Gastroesophageal sphincter (tissue), 4 donors: Measurements from ENCODE around the gene COMMD2. TPM values are rescaled to one million over a fixed set of nuclear protein-coding genes. Genes with fewer than 3 reads are reported as not detected.

ENCODE experiments used
- ATAC-seq: fragments of 150-250 bp; one replicate; pipeline ENCODE4 v1.9.1; 2016; ENCODE audit warnings: mild to moderate bottlenecking, moderate library complexity
- H3K27ac ChIP-seq, 4 donors: fragments of 200-600 bp; sonication (generic) in 3 of 4; 1 replicate in 3 of 4; 2 replicates in 1 of 4; pipeline ENCODE4 v1.5.1; 2016 to 2019
- H3K27me3 ChIP-seq: fragments of 200-600 bp; sonication (generic); one replicate; pipeline ENCODE4 v1.5.1; 2019
- H3K36me3 ChIP-seq, 2 donors: fragments of 200-600 bp; sonication (generic); one replicate each; pipeline ENCODE4 v1.5.1; 2019; ENCODE audit warnings: control low read depth in 1 of 2
- H3K4me1 ChIP-seq, 3 donors: fragments of 200-600 bp; sonication (generic); 1 replicate in 2 of 3; 2 replicates in 1 of 3; pipeline ENCODE4 v1.5.1; 2016 to 2019; ENCODE audit warnings: control low read depth in 2 of 3
- H3K4me3 ChIP-seq, 2 donors: fragments of 200-600 bp; sonication (generic); one replicate each; pipeline ENCODE4 v1.5.1; 2019; ENCODE audit warnings: mild to moderate bottlenecking in 1 of 2, moderate library complexity in 1 of 2
- H3K9me3 ChIP-seq, 3 donors: fragments of 200-600 bp; sonication (generic); one replicate each; pipeline ENCODE4 v1.5.1; 2017 to 2019; ENCODE audit warnings: control low read depth in 2 of 3
- EP300 ChIP-seq: sonication (generic); formaldehyde crosslinking; IDR thresholded peaks from one replicate; pipeline ENCODE4 v1.6.1; 2017; ENCODE audit warnings: antibody characterized with exemption, mild to moderate bottlenecking
- POLR2A ChIP-seq, 2 donors: fragments of 450-650 bp; IDR thresholded peaks; one replicate each; pipeline ENCODE4 v1.6.1; 2017; ENCODE audit warnings: antibody characterized with exemption in 2 of 2, mild to moderate bottlenecking in 2 of 2, moderate library complexity in 1 of 2
- POLR2AphosphoS5 ChIP-seq: sonication (generic); formaldehyde crosslinking; IDR thresholded peaks from one replicate; pipeline ENCODE4 v1.6.1; 2017; ENCODE audit warnings: antibody characterized with exemption
- WGBS, 2 donors: methylation state at CpG; one replicate each; pipeline ENCODE4 v1.1.5; 2018; ENCODE audit warnings: low coverage in 1 of 2; 5-methylcytosine and 5-hydroxymethylcytosine counted together
- total RNA-seq, 4 donors: library from RNA; depleted of rRNA; stranded (reverse); fragments of >200 nt; gene quantifications; one replicate each; pipeline ENCODE4 v1.1.0, GENCODE V29; 2016
- TF ChIP-seq, protein P1 (sequence below), 4 experiments: fragments of 200-600 bp in 2 of 4; fragments of 450-650 bp in 2 of 4; sonication (generic) in 1 of 4; IDR thresholded peaks; one replicate each; pipeline ENCODE4 v1.5.1; 2017 to 2019; ENCODE audit warnings: antibody characterized with exemption in 4 of 4, mild to moderate bottlenecking in 2 of 4, moderate library complexity in 2 of 4

COMMD2 gene
- total RNA-seq, 4 donors from 2014 or later, result 20.7 to 39.5 (median 31.9) TPM

DNA sequence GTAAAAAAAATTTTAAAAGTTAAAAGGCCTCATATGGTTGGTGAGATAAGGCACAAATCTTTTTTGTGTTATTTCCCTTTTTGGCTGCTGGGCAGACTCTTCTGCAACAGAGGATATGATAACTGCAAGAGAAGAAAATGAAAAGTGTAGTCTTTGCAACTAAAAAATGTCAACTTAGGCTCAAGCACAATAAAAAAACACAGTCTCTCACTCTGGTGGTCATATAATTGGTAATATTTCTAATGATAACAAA is 15.4 kb downstream of the COMMD2 start:
- H3K27ac ChIP-seq, result no peak overlapping the region

DNA sequence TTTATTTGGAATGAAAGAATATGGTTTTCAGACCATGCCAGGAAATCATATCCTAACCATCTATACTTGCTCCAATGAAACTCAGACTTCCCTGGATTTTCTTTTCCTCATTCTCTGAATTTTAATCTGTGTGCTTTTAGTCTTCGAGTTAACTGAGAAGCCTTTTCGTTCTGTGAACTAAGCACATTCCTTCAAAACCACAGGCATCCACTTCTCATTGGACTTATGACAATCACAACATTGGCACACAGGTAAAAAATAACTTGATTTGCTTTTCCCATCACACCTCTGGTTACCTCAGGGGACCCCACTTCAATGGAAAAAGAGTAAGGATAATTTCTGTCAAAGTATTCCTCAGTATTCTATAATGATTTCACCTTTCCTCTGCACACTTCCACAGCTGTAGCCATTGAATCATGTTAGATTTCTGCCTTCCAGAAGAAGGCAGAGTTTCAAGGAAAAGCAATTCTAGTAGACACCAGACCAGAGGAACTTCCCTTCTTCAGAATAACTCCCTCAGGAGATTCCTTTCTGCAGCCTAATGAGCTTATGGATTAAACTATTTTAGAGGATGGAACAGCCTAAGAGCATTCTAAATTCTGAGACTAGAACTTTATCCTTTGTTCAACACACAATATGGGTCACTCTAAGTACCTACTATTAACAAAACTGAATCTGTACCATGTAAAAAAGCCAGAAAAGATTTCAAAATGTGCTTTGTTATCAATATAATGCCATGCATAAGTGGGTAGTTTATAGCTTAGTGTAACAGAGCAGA is 15.9 kb downstream of the COMMD2 start:
- H3K27ac ChIP-seq, result no peak overlapping the region
- peaks cover 0 to 29% of the 10 kb centered on the region in 2 donors for H3K36me3 ChIP-seq
- no peaks in the 10 kb centered on the region for H3K27me3 ChIP-seq
- H3K4me3 ChIP-seq, result no peak overlapping the region
- TF ChIP-seq, protein P1, sequence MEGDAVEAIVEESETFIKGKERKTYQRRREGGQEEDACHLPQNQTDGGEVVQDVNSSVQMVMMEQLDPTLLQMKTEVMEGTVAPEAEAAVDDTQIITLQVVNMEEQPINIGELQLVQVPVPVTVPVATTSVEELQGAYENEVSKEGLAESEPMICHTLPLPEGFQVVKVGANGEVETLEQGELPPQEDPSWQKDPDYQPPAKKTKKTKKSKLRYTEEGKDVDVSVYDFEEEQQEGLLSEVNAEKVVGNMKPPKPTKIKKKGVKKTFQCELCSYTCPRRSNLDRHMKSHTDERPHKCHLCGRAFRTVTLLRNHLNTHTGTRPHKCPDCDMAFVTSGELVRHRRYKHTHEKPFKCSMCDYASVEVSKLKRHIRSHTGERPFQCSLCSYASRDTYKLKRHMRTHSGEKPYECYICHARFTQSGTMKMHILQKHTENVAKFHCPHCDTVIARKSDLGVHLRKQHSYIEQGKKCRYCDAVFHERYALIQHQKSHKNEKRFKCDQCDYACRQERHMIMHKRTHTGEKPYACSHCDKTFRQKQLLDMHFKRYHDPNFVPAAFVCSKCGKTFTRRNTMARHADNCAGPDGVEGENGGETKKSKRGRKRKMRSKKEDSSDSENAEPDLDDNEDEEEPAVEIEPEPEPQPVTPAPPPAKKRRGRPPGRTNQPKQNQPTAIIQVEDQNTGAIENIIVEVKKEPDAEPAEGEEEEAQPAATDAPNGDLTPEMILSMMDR (IDR thresholded peaks at IDR 0.05), result no peak
- no peak for TF ChIP-seq EP300
- TF ChIP-seq POLR2A (IDR thresholded peaks at IDR 0.05), result no peak
- no peak for TF ChIP-seq POLR2AphosphoS5
- H3K4me1 ChIP-seq, result no peaks in the 10 kb centered on the region
- H3K9me3 ChIP-seq, result no peaks in the 10 kb centered on the region
- ATAC-seq, result no peak
- 50 to 74% methylated on average over 2 of the region's 2 CpGs for WGBS, 2 donors

More for the DNA sequence above, 15.4 kb downstream of the COMMD2 start:
- ATAC-seq, result no peak
- Histone ChIP-seq H3K4me3 (no peak overlapping the region), H3K9me3 (no peaks in the 10 kb centered on the region), H3K4me1 (no peaks in the 10 kb centered on the region), H3K36me3 (peaks cover 0 to 34% of the 10 kb centered on the region in 2 donors), H3K27me3 (no peaks in the 10 kb centered on the region)
- TF ChIP-seq, protein P1 (IDR thresholded peaks at IDR 0.05), result no peak
- TF ChIP-seq EP300, result no peak
- no peak for TF ChIP-seq POLR2AphosphoS5
- no peak for TF ChIP-seq POLR2A (IDR thresholded peaks at IDR 0.05)

DNA sequence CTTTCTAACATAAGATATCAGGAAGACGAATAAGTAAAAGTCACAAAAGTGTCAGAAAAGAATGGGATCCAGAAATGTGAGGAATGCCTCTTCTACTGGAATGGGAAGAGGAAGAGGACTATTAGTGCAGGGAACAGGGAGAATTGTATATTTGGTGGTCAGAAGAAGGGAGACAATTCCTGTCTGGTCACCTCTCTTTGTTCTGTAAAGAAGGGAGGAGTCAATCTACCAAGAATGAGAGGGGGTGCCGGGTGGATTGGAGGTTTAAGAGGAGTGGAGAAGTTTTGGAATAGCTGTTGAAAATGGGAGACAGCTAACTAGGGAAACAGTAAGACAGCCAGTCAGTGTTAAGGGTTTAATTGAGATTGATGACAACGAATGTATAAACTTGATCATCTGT is 20.1 kb downstream of the COMMD2 start:
- ATAC-seq, result no peak
- no peaks in the 10 kb centered on the region for H3K27me3 ChIP-seq
- no peaks in the 10 kb centered on the region for H3K4me1 ChIP-seq
- no peak overlapping the region for H3K27ac ChIP-seq
- H3K4me3 ChIP-seq, result no peak overlapping the region
- WGBS, 2 donors, result 85 to 90% methylated on average over 3 of the region's 3 CpGs
- no peaks in the 10 kb centered on the region for H3K9me3 ChIP-seq
- H3K36me3 ChIP-seq, result no peaks in the 10 kb centered on the region
- no peak for TF ChIP-seq POLR2AphosphoS5
- TF ChIP-seq POLR2A (IDR thresholded peaks at IDR 0.05), result no peak
- TF ChIP-seq EP300, result no peak
- TF ChIP-seq, protein P1 (IDR thresholded peaks at IDR 0.05), result no peak

DNA sequence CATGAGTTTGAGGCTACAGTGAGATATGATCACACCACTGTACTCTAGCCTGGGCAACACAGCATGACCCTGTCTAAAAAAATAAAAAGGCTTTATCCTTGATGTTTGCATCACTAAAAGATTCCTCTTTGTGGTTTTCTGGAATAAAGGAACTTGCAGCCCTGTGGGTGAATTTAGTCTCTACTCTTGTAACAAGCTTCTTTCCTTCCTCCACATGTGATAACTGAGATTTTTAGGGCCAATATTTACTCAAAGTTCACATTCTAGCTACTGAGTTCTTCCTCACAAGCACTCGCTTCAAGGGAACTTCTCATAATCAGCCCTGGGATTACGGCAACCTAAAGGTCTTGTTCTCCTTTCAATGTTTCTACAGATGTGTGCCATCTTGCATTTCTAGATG is 24.6 kb downstream of the COMMD2 start:
- ATAC-seq, result no peak
- WGBS, 2 donors, result 66 to 88% methylated on average over 2 of the region's 2 CpGs
- Histone ChIP-seq H3K27me3 (no peaks in the 10 kb centered on the region), H3K4me3 (no peak overlapping the region), H3K27ac (no peak overlapping the region), H3K36me3 (peaks cover 0 to 3% of the 10 kb centered on the region in 2 donors), H3K9me3 (no peaks in the 10 kb centered on the region), H3K4me1 (no peaks in the 10 kb centered on the region)
- no peak for TF ChIP-seq EP300
- TF ChIP-seq POLR2A (IDR thresholded peaks at IDR 0.05), result no peak
- TF ChIP-seq POLR2AphosphoS5, result no peak
- TF ChIP-seq, protein P1 (IDR thresholded peaks at IDR 0.05), result no peak

DNA sequence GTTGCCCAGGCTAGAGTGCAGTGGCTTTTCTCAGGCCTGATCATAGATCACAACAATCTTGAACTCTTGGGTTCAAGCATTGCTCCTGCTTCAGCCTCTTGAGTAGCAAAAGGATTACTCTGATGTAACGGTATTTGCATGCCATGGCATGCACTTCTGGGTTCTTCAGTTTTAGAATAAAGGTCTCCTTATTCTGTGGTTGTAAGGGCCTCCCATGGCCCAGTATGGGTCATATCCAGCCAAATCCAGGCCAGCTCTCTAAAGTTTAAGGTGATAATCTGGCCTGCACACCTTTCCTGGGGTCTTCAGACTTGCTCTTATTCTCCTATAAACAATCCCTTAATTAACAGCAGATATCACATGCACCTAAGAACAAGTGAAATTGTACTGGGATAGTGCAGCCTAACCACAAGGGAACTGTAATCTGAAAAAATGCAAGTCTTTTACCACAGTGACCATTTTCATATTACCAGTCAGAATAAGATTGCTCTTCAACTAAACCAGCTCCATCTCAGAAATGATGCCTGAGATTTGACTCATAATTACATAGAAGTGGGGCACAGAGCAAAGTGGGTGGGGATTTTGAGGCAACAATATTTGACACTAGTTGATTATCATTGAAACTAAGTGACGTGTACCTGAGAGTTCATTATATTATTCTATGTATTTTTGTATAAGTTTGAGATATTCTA is 25.4 kb downstream of the COMMD2 start:
- Histone ChIP-seq H3K27me3 (no peaks in the 10 kb centered on the region), H3K4me1 (no peaks in the 10 kb centered on the region), H3K36me3 (peaks cover 0 to 3% of the 10 kb centered on the region in 2 donors), H3K27ac (no peak overlapping the region), H3K4me3 (no peak overlapping the region), H3K9me3 (no peaks in the 10 kb centered on the region)
- ATAC-seq, result no peak
- TF ChIP-seq POLR2A (IDR thresholded peaks at IDR 0.05) (no peak), POLR2AphosphoS5 (no peak), EP300 (no peak)
- TF ChIP-seq, protein P1 (IDR thresholded peaks at IDR 0.05), result no peak
- WGBS, 2 donors, result 85 to 93% methylated on average over 2 of the region's 2 CpGs
